Measurements from ENCODE around the gene MAG. TPM values are rescaled to one million over a fixed set of nuclear protein-coding genes. Genes with fewer than 3 reads are reported as not detected.

MAG gene
- total and polyA plus RNA-seq, 2 of the 8 experiments (the other 6 are each of a cell fraction or from before 2014, with no cell fraction given) = 0.20 to 1.3 TPM

GRCh38 chr19:35341565-35342225 is 49.7 kb downstream of the MAG start:
- Histone ChIP-seq H3K4me1 (replicated peaks in 1 of 4; ENCODE audit: control insufficient read depth in 3 of 4, insufficient read depth in 4 of 4, low read length in 3 of 4) (no peaks in the 10 kb centered on the region), H2BK5ac (ENCODE audit: low read depth, low read length) (no peak overlapping the region), H4K20me1 (replicated peaks in 1 of 2; ENCODE audit: control insufficient read depth in 1 of 2, insufficient read depth in 2 of 2, low read length in 2 of 2) (no peaks in the 10 kb centered on the region), H2AFZ (ENCODE audit: low read length) (no peak overlapping the region), H3K14ac (ENCODE audit: insufficient read length) (no peak overlapping the region), H3K4me2 (ENCODE audit: insufficient read depth in 1 of 2, low read depth in 2 of 2, low read length in 2 of 2) (no peak overlapping the region), H2BK12ac (ENCODE audit: low read depth, low read length) (no peak overlapping the region), H3K36me3 (ENCODE audit: control insufficient read depth in 2 of 4, insufficient read depth in 4 of 4, low read length in 3 of 4) (no peaks in the 10 kb centered on the region), H3K79me2 (ENCODE audit: control insufficient read depth in 1 of 2, insufficient read depth in 2 of 2, low read length in 2 of 2) (no peaks in the 10 kb centered on the region), H3K4me3 (ENCODE audit: extremely low read depth in 1 of 4, insufficient read depth in 2 of 4, low read depth in 3 of 4, low read length in 4 of 4) (no peak overlapping the region), H2BK20ac (ENCODE audit: low read length) (no peak overlapping the region), H3K23me2 (ENCODE audit: low read depth, low read length) (no peaks in the 10 kb centered on the region; the same call in 1 of the 2 replicates), H4K91ac (replicated peaks; ENCODE audit: insufficient read length, low read length) (no peak overlapping the region), H3K27me3 (replicated peaks in 1 of 4; ENCODE audit: control insufficient read depth in 3 of 4, extremely low read depth in 1 of 4, insufficient read depth in 3 of 4, low read length in 3 of 4) (no peaks in the 10 kb centered on the region), H3K23ac (ENCODE audit: insufficient read length) (no peak overlapping the region), H3K9ac (replicated peaks in 1 of 4; ENCODE audit: extremely low read depth in 1 of 4, low read depth in 3 of 4, low read length in 3 of 4) (no peak overlapping the region), H4K5ac (ENCODE audit: insufficient read length, low read depth, low read length) (no peak overlapping the region), H3K27ac (ENCODE audit: low read depth, low read length) (no peak overlapping the region), H2BK120ac (replicated peaks; ENCODE audit: low read depth, low read length) (no peak overlapping the region), H3K79me1 (ENCODE audit: low read depth, low read length) (no peaks in the 10 kb centered on the region), H3K9me3 (ENCODE audit: insufficient read depth in 2 of 2, low read depth in 1 of 2, low read length in 1 of 2) (no peaks in the 10 kb centered on the region), H2BK15ac (ENCODE audit: low read length) (no peak overlapping the region), H3K4ac (replicated peaks; ENCODE audit: insufficient read length, low read depth, low read length) (no peak overlapping the region), H3K56ac (replicated peaks; ENCODE audit: insufficient read length, low read depth, low read length) (no peak overlapping the region), H3K18ac (ENCODE audit: extremely low read depth, low read length) (no peak overlapping the region), H4K8ac (ENCODE audit: extremely low read depth, insufficient read depth, low read length) (no peak overlapping the region), H2AK5ac (ENCODE audit: low read depth, low read length) (no peak overlapping the region)
- no peak for DNase-seq (ENCODE audit: low read depth in 1 of 2, low spot score in 2 of 2)
- ChIA-PET CTCF (ENCODE audit: partially characterized antibody) (interaction anchor here (0.9 to 1.3 kb wide), 3 partner anchors 9 to 73 kb away, joined by 3 read pairs; no protein-coding TSS in a partner anchor), POLR2A (ENCODE audit: partially characterized antibody) (interaction anchor here (1.5 kb wide), 1 partner anchor 169 kb away, joined by 6 read pairs; no protein-coding TSS in a partner anchor)
- 90% methylated on average over 14 of the region's 14 CpGs; no CpG with 5 or more reads in 1 of the 2 experiments for WGBS, 2 experiments (ENCODE audit: extremely low coverage in 1 of 2, insufficient coverage in 1 of 2, insufficient read length in 1 of 2, insufficient replicate concordance in 2 of 2, low coverage in 1 of 2, low lambda C conversion rate in 2 of 2, missing lambda C conversion rate in 1 of 2)
- no peak for FAIRE-seq
- TF ChIP-seq JUND (IDR thresholded peaks at IDR 0.05; ENCODE audit: low read length) = no peak
- TF ChIP-seq EZH2 (IDR thresholded peaks at IDR 0.05; ENCODE audit: low read depth, low read length, severe bottlenecking) = no peak
- no peak for TF ChIP-seq CTCF (IDR thresholded peaks at IDR 0.05; ENCODE audit: control extremely low read depth in 1 of 3, insufficient read depth in 1 of 3, low read depth in 1 of 3, low read length in 3 of 3)
- TF ChIP-seq POU5F1 (IDR thresholded peaks at IDR 0.05; ENCODE audit: low read depth, low read length) = no peak
- TF ChIP-seq E2F6 (IDR thresholded peaks at IDR 0.05) = no peak
- TF ChIP-seq MAX (IDR thresholded peaks at IDR 0.05) = no peak
- TF ChIP-seq TAF7 (optimal IDR thresholded peaks at IDR 0.05; ENCODE audit: borderline replicate concordance, low read depth, low read length) = no peak
- TF ChIP-seq KDM1A (IDR thresholded peaks at IDR 0.05; ENCODE audit: borderline replicate concordance, low read length) = no peak
- no peak for TF ChIP-seq SP2 (IDR thresholded peaks at IDR 0.05; ENCODE audit: low read length)

Data from H1 (cell line).